ENCODE results near the gene THAP7.

Gene THAP7

DNA sequence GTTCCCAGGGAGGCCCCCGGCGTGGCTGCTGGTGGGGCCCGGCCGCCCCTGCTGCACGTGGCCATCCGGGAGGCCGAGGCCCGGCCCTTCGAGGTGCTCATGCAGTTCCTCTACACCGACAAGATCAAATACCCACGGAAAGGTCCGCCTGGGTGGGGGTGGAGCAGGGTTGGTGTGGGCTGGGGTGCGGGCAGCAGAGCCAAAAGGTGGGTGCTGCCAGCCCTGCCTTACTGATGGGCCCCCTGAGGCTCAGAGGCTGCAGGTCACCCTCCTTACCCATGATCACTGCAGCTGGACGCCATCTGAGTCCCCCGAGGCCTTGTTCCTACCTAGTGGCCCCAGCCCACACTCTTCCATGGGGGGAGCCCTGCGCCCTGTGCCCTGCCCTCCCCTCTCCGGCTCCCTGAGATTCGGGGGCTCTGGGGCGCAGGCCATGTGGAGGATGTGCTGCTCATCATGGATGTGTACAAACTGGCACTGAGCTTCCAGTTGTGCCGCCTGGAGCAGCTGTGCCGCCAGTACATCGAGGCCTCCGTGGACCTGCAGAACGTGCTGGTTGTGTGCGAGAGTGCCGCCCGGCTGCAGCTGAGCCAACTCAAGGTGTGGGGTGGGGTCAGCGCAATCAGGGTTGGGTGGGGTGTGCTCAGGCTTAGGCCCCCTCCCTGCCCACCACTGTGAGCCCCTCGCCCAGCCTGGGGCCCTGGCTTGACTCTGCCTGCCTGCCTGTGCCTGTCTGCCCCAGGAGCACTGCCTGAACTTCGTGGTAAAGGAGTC lies 7.6 kb downstream of the THAP7 start:
- H3K27me3 Mint-ChIP-seq = no peaks in the 10 kb centered on the region
- DNase-seq = no peak
- H3K9me3 Mint-ChIP-seq = no peaks in the 10 kb centered on the region
- H3K27ac Mint-ChIP-seq = peak overlapping the region; percentile 6
- H3K4me1 Mint-ChIP-seq (ENCODE audit: low read depth) = peaks cover 5% of the 10 kb centered on the region
- H3K36me3 Mint-ChIP-seq (ENCODE audit: low read depth) = peaks cover 83% of the 10 kb centered on the region
- H3K4me3 Mint-ChIP-seq = no peak overlapping the region

DNA sequence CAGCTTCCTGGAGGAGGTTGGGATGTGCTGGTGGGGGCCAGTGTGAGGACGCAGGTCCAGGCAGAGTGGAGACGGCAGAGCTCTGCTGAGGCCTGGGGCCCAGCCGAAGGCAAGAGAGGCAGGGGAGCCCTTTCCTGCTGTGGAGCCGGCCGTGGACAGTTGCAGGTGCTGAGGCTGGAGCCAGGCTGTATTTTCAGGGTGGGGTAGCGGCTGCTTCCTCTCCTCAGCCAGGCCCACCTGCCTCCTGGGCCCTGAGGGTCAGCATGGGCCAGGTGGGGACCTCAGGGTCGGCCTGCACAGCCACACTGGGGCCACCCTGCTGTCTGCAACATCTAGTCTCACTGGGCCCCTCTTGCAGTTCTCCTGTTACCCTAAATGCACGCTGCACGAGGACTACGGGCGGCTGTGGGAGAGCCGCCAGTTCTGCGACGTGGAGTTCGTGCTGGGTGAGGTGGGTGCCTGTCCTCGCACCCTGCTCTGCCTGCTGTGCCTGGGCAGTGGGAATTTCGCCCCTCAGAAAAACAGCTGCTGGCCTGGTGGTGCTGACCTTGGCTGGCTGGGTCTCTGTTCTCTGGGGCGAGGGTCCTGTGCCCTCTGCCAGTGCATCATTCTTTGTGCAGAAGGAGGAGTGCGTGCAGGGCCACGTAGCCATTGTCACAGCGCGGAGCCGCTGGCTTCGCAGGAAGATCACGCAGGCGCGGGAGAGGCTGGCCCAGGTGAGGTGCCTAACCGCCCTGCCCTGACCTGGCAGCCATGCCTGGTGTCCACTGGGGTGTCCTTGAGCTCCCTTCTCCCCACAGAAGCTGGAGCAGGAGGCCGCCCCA lies 8.4 kb downstream of the THAP7 start:
- Mint-ChIP-seq H3K4me1 (ENCODE audit: low read depth) (no peaks in the 10 kb centered on the region), H3K9me3 (no peaks in the 10 kb centered on the region), H3K4me3 (no peak overlapping the region), H3K27ac (no peak overlapping the region), H3K36me3 (ENCODE audit: low read depth) (peaks cover 83% of the 10 kb centered on the region), H3K27me3 (no peaks in the 10 kb centered on the region)
- DNase-seq = no peak

DNA sequence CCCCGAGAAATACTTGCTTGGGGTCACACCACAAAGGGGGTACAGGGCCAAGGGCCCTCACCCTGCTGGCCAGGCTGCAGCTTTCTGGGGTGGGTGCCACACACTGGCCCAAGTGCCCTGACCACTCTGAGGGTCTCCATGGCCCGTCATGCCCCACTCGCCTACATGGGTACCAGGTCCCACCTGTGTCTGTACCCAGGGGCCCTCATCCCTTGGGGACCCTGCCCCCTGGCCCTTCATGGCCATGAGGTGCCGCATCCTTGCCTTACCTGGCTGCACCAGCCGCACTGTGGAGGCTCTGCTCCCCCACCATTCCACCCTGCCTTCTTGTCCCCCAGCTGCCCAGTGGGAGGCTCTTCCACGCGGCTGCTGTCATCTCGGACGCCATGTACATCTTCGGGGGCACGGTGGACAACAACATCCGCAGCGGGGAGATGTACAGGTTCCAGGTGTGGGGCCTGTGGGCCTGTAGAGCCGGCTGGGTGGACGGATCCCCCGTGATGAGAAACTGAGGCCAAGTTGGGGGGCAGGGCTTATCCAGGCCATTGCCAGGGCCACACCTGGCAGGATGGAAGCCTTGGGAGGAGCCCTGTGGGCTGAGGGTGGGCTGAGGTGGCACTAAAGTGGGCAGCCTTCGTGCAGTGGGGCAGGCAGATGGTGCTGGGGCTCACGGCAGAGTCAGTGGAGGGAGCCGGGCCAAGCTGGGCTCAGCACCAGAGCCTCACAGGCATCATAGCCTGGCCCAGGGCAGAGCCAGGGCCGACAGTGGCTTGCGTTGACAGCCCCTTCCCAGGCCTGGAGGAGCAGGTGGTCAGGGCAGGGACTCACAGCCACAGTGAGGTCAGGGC lies 9.2 kb downstream of the THAP7 start:
- Mint-ChIP-seq H3K4me3 (no peak overlapping the region), H3K4me1 (ENCODE audit: low read depth) (no peaks in the 10 kb centered on the region), H3K36me3 (ENCODE audit: low read depth) (peaks cover 83% of the 10 kb centered on the region), H3K27me3 (no peaks in the 10 kb centered on the region), H3K27ac (no peak overlapping the region), H3K9me3 (no peaks in the 10 kb centered on the region)
- no peak for DNase-seq

DNA sequence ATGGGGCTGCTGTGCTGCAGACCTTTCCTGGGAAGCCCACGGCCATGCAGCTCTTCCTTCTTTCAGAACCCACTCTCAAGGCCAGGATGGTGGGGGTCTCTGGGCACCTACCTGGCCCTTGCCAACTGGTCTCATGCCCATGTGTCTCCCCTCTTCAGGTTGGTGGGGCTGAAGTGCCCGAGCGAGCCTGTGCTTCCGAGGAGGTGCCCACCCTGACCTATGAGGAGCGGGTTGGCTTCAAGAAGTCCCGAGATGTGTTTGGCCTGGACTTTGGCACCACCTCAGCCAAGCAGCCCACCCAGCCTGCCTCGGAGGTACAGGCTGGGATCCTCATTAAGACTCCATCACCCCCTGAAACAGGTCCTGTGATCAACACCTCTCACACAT lies 9.9 kb downstream of the THAP7 start:
- Mint-ChIP-seq H3K27ac (no peak overlapping the region), H3K36me3 (ENCODE audit: low read depth) (peaks cover 83% of the 10 kb centered on the region), H3K4me3 (no peak overlapping the region), H3K9me3 (no peaks in the 10 kb centered on the region), H3K4me1 (ENCODE audit: low read depth) (no peaks in the 10 kb centered on the region), H3K27me3 (no peaks in the 10 kb centered on the region)
- no peak for DNase-seq

DNA sequence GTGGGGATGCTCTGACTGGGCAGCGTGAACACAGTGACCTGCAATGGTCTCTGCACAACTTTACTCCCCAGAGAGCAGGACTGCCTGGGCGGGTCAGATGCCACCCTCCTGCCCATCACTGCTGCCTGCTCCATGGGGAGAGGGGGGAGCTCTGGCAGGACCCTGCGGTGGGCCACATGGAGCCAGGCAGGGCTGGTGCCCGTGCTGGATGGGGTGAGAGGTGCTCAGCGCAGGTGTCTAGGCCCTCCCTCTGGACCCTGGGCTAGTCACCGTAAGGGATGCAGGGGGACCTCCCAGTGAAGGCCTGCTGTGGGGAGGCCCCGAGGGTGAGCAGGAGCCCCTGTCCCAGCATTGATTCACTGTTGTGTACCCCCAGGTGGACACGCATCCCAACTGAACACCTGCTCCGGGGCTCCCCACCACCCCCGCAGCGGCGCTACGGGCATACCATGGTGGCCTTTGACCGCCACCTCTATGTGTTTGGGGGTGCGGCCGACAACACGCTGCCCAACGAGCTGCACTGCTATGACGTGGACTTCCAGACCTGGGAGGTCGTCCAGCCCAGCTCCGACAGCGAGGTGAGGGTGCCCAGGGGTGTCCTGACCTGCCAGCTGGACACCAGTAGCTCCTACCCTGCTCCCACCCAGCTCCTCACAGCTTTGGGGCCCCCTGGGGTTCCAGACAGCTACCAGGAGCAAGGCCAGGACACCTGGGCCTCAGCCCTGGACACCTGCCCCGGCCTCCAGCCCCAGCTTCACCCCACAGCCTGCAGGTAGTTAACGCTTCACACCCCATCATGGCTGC lies 10.5 kb downstream of the THAP7 start:
- H3K4me3 Mint-ChIP-seq = no peak overlapping the region
- no peak overlapping the region for H3K27ac Mint-ChIP-seq
- peaks cover 86% of the 10 kb centered on the region for H3K36me3 Mint-ChIP-seq (ENCODE audit: low read depth)
- DNase-seq = no peak
- H3K27me3 Mint-ChIP-seq = no peaks in the 10 kb centered on the region
- no peaks in the 10 kb centered on the region for H3K4me1 Mint-ChIP-seq (ENCODE audit: low read depth)
- no peaks in the 10 kb centered on the region for H3K9me3 Mint-ChIP-seq

DNA sequence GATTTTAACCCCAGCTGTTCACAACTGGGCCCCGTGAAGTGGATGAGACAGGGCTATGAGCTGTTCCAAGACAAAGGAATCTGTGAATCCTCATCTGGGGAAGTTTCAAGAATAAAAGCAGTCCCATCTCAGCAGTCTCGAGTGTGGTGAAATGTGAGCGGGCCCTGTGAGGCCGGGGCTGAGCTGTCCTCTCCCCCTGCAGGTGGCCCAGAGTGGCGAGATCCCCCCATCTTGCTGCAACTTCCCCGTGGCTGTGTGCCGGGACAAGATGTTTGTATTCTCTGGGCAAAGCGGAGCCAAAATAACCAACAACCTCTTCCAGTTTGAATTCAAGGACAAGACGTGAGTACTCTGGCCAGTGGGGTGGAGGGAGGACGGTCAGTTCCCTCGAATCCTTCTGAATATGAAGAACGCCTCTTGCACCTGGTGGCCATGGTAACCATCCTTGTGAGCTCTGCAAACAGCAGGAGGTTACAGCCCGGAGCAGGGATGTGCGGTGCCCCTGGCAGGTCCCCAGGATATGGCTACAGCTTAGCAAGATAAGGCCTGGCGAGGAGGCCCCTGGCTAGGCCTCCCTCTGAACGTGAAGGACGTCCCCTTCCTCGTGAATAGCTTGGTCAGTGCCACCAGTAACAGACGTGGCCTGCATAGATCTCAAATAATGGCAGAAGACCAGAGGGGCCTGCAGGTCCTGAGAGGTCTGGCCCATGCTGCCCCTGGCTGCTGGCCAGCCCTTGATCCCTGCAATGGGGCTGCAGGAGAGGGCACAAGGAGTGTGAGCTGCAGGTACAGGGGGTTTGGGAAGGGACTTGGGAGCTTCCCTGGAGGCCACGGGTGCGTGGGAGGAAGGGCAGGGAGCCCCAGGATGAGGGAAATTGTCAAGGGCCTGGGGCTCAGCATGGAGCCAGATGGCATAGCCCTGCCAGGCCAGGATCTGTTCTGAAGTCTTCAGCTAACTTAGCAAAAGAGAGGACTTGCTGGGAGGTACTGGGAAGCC lies 11.4 kb downstream of the THAP7 start:
- DNase-seq = no peak
- no peak overlapping the region for H3K27ac Mint-ChIP-seq
- peaks cover 87% of the 10 kb centered on the region for H3K36me3 Mint-ChIP-seq (ENCODE audit: low read depth)
- no peak overlapping the region for H3K4me3 Mint-ChIP-seq
- H3K27me3 Mint-ChIP-seq = no peaks in the 10 kb centered on the region
- no peaks in the 10 kb centered on the region for H3K9me3 Mint-ChIP-seq
- H3K4me1 Mint-ChIP-seq (ENCODE audit: low read depth) = no peaks in the 10 kb centered on the region

DNA sequence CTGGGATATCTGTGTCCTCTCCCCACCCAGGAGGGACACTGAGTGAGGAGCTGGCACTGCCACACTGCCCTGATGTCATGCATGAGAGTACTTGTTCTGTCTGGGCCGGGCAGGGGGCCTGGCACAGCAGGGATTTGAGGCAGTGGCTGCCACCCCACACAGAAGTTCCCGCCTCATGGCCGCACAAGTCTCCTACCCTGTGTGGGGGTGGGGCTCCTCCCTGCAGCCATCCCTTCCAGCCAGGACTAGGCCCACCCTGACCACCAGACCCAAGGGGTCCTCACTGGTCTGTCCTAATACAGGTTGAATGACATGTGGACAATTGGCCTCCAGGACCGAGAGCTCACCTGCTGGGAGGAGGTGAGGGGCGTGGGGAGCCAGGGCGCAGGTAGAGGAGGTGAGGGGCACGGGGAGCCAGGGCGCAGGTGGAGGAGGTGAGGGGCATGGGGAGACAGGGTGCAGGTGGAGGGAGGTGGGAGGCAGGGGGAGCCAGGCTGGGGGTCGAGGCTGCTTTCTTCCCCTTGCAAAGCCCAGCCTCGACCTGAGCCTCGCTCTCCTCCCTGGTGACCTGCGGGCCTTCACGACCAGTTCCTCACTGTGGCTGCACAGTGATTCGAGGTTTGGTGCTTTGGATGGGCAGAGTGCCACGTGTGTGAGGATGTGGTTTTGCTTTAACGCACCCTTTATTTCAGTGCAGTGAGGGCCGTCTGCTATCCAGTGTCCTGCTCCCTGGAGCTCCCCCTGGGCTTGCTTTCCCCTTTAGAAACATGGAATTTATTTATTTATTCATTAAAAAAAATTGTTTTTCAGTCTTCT lies 12.4 kb downstream of the THAP7 start:
- no peaks in the 10 kb centered on the region for H3K4me1 Mint-ChIP-seq (ENCODE audit: low read depth)
- H3K27me3 Mint-ChIP-seq = no peaks in the 10 kb centered on the region
- no peak overlapping the region for H3K27ac Mint-ChIP-seq
- H3K9me3 Mint-ChIP-seq = no peaks in the 10 kb centered on the region
- DNase-seq = no peak
- peaks cover 86% of the 10 kb centered on the region for H3K36me3 Mint-ChIP-seq (ENCODE audit: low read depth)
- no peak overlapping the region for H3K4me3 Mint-ChIP-seq

DNA sequence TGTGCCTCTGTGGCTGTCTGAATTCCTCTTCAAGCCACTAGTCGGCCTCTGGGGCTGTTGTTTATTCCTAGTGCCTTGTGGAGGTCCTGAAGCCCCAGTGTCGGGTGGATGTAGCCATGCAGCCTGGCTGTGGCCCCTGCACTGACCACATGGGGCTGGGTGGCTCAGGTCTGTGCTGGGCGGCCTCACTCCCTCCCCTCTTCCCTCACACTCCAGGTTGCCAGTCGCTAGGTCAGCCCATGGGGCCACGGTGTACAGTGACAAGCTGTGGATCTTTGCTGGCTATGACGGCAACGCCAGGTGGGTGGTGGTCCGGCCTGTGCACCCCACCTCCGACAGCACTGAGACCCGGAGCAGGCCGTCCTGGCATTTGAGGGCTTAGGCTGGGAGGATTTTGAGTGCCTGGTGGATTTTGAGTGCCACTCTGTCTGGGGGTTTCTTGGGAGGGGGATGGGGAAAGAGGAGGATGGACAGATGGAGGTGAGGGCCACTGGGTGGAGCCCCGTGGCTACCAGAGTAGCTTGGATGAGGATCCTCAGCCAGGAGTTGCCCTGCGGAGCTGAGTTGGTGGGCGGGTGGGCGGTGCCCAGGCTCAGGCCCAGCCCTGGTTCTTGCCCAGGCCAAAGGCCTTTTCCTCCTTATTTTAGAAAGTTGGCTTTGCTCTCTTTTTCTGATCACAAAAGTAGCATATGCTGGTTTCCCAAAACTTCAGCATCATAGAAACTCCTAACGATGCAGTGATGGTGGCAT lies 13.2 kb downstream of the THAP7 start:
- no peaks in the 10 kb centered on the region for H3K27me3 Mint-ChIP-seq
- H3K9me3 Mint-ChIP-seq = no peaks in the 10 kb centered on the region
- peaks cover 6% of the 10 kb centered on the region for H3K4me1 Mint-ChIP-seq (ENCODE audit: low read depth)
- H3K27ac Mint-ChIP-seq = no peak overlapping the region
- no peak for DNase-seq
- peaks cover 90% of the 10 kb centered on the region for H3K36me3 Mint-ChIP-seq (ENCODE audit: low read depth)
- H3K4me3 Mint-ChIP-seq = no peak overlapping the region

DNA sequence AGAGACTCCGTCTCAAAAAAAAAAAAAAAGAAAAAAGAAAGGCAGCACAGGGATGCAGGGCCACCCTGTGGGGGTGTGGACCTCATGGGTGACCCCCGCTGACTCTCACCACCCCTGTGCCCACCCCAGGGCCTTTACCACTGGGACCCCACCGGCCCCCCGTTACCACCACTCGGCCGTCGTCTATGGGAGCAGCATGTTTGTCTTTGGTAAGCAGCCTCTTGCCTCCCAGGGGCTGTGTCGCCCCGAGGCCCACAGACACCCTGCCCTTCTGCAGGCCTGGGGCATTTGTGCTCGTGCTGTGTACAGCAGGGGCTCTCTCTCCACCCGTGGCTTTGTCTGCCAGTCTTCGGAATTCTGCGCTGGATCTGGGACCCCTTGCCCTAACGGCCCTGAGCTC lies 14.5 kb downstream of the THAP7 start:
- Mint-ChIP-seq H3K36me3 (ENCODE audit: low read depth) (peaks cover 89% of the 10 kb centered on the region), H3K27me3 (no peaks in the 10 kb centered on the region)

DNA sequence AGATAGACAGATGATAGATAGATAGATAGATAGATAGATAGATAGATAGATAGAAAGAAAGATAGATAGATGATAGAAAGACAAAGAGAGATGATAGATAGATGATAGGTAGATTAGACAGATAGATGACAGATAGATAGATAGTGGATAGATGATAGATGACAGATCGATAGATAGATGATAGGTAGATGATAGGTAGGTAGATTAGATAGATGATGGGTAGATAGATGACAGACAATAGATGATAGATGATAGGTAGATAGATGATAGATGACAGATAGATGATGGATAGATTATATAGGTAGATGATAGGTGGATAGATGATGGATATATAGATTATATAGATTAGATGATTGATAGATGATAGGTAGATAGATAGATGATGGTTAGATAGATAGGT lies 15.6 kb downstream of the THAP7 start:
- peaks cover 19% of the 10 kb centered on the region for H3K4me1 Mint-ChIP-seq (ENCODE audit: low read depth)
- H3K9me3 Mint-ChIP-seq = no peaks in the 10 kb centered on the region
- no peak for DNase-seq
- no peak overlapping the region for H3K4me3 Mint-ChIP-seq
- H3K27ac Mint-ChIP-seq = no peak overlapping the region
- H3K36me3 Mint-ChIP-seq (ENCODE audit: low read depth) = peaks cover 83% of the 10 kb centered on the region
- no peaks in the 10 kb centered on the region for H3K27me3 Mint-ChIP-seq

More for the DNA sequence above, 14.5 kb downstream of the THAP7 start:
- no peak overlapping the region for H3K27ac Mint-ChIP-seq
- H3K9me3 Mint-ChIP-seq = no peaks in the 10 kb centered on the region
- H3K4me1 Mint-ChIP-seq (ENCODE audit: low read depth) = peaks cover 16% of the 10 kb centered on the region
- H3K4me3 Mint-ChIP-seq = no peak overlapping the region
- no peak for DNase-seq

DNA sequence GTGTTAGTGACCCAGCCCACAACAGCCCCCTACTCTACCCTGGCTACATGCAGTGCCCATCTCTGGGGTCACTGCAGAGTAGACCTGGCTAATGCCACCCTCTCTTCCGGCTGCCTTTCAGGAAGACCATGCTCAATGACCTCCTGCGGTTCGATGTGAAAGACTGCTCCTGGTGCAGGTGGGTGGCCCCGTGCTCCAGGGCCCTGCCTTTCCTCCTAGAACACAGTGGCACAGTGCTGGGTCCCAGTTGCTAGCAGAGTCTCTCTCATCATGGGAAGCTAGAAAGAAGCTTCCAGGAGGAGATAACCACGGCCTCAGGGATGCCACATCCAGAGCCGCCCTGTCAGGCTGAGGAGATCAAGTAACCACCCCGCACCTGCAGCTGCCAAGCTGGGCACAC lies 16.2 kb downstream of the THAP7 start:
- H3K36me3 Mint-ChIP-seq (ENCODE audit: low read depth) = peaks cover 78% of the 10 kb centered on the region
- DNase-seq = no peak
- H3K4me1 Mint-ChIP-seq (ENCODE audit: low read depth) = peaks cover 26% of the 10 kb centered on the region
- H3K4me3 Mint-ChIP-seq = no peak overlapping the region
- H3K9me3 Mint-ChIP-seq = no peaks in the 10 kb centered on the region
- H3K27me3 Mint-ChIP-seq = no peaks in the 10 kb centered on the region
- no peak overlapping the region for H3K27ac Mint-ChIP-seq

All from activated T-cell treated with anti-CD3 and anti-CD28 coated beads, Interleukin-2, amount 50 U/mL, for 24 hours (primary cell).